Fibroblast of lung (primary cell): ENCODE data around the gene SAP25.

Experiments used
- CTCF ChIP-seq, 2 donors: IDR thresholded peaks in 1 of 2; conservative IDR thresholded peaks in 1 of 2; 1 replicate in 1 of 2; 2 replicates in 1 of 2; pipeline ENCODE4 v1.5.1; 2011 to 2012; ENCODE audit warnings: low read length in 2 of 2, control low read depth in 1 of 2, inconsistent platforms in 1 of 2, low read depth in 1 of 2, mild to moderate bottlenecking in 1 of 2
- EZH2 ChIP-seq: IDR thresholded peaks from 2 replicates; pipeline ENCODE4 v1.5.1; 2012; ENCODE audit warnings: low read length, control low read depth, mild to moderate bottlenecking; ENCODE audit errors: missing control alignments

- TF ChIP-seq CTCF (conservative IDR thresholded peaks at IDR 0.05 in 1 of 2, IDR thresholded peaks at IDR 0.05 in 1 of 2; ENCODE audit: low read depth in 1 of 2, low read length in 2 of 2) = no peak
- no peak for TF ChIP-seq EZH2
Measured at GRCh38 chr7:100611983-100612729, 38.5 kb upstream of the SAP25 start, which contains the start of gene MOSPD3.
